Measurements from ENCODE around the gene TXK. TPM values are rescaled to one million over a fixed set of nuclear protein-coding genes. Genes with fewer than 3 reads are reported as not detected.
"Not testable (repeated sequence)": the region's sequence is repeated elsewhere in the genome, so short reads cannot be mapped to it uniquely, and the experiment has no call there.

Gene TXK
- total RNA-seq, 1 experiment from 2014 or later: not detected

DNA sequence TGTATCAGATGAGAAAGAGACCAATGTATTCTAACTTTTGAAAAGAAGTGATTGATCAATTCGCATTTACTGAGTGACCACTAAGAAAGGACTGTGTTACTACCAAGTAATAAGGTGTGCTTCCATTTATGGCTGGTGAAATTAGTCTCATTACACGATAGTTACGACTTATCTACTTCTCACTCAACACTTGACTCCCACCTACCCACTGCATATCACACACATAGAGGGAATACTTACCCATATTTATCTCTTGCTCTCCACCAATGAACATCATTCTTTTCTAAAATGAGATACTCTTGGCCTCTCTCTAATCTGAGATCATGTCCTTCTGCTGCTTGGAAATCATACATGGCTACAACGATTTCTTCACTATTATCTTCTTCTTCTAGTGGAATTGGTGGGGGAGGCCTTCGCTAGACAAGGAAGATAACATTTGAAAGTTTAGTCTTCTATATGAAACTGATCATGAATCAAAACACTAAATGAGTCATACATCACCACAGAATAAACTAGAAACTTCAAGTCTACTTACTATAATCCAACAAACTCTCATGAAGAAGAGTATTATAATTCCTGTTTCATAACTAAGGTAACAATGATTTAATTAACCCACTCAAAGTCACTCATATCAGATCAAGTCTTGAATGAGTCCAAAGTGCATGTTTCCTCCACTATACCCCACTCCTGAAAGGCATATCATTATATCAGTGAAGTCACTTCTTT lies 33.7 kb upstream of the TXK start:
- no peak overlapping the region for H3K4me3 ChIP-seq (ENCODE audit: low read length)
- H3K9me3 ChIP-seq (ENCODE audit: low read length): no peaks in the 10 kb centered on the region
- H3K27ac ChIP-seq (ENCODE audit: low read length): no peak overlapping the region
- no peaks in the 10 kb centered on the region for H3K36me3 ChIP-seq (ENCODE audit: insufficient read depth, low read length)
- no peak overlapping the region for H3K4me2 ChIP-seq (ENCODE audit: low read depth, low read length, poor library complexity, severe bottlenecking)
- no peaks in the 10 kb centered on the region for H3K4me1 ChIP-seq (ENCODE audit: low read length)
- H4K20me1 ChIP-seq (ENCODE audit: insufficient read depth, low read depth, low read length): no peaks in the 10 kb centered on the region
- no peak overlapping the region for H3K9ac ChIP-seq (ENCODE audit: low read length)
- H3K9me2 ChIP-seq (replicated peaks; ENCODE audit: insufficient read depth, low read length): no peaks in the 10 kb centered on the region
- DNase-seq: no peak
- H3K27me3 ChIP-seq (ENCODE audit: low read length): no peaks in the 10 kb centered on the region
- no peak overlapping the region for H2AFZ ChIP-seq (ENCODE audit: low read length)
- no peaks in the 10 kb centered on the region for H3K79me2 ChIP-seq (ENCODE audit: low read length)

DNA sequence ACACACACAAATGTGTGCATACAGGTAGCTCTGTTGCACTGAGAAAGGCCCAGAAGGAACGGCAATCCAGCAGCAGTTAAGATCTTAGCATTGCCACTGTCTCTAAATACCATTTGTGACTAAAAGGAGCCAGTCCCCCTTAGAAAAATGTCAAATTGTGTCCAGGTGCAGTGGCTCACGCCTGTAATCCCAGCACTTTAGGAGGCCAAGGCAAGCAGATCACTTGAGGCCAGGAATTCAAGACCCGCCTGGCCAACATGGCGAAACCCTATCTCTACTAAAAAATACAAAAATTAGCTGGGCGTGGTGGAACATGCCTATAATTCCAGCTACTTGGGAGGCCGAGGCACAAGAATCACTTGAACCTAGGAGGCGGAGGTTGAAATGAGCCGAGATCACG lies 30.5 kb upstream of the TXK start:
- not testable (repeated sequence) for H3K36me3 ChIP-seq (ENCODE audit: insufficient read depth, low read length); H3K79me2 ChIP-seq (ENCODE audit: low read length); H4K20me1 ChIP-seq (ENCODE audit: insufficient read depth, low read depth, low read length); H3K4me1 ChIP-seq (ENCODE audit: low read length); DNase-seq; H3K27me3 ChIP-seq (ENCODE audit: low read length); H3K9ac ChIP-seq (ENCODE audit: low read length); H3K4me2 ChIP-seq (ENCODE audit: low read depth, low read length, poor library complexity, severe bottlenecking); H3K4me3 ChIP-seq (ENCODE audit: low read length); H2AFZ ChIP-seq (ENCODE audit: low read length); H3K9me3 ChIP-seq (ENCODE audit: low read length); H3K9me2 ChIP-seq (replicated peaks; ENCODE audit: insufficient read depth, low read length); H3K27ac ChIP-seq (ENCODE audit: low read length)

DNA sequence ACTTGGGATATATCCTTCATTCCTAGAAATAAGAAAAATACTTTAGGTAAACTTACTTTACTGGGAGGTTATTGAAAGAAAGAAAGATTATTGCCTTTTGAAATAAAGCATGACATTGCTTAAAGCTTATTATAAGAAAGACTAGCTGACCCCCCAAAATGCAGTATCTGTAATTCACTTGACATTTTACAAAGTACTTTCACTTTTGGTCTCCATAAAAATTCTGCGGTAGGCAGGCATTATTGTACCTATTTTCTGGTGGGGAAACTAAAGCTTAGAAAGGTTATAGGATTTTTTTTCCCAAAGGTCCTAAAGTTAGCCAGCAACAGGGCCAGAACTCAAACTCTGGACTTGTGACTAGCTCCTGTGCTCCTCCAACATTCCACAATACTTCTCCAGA lies 29.7 kb upstream of the TXK start:
- H3K4me2 ChIP-seq (ENCODE audit: low read depth, low read length, poor library complexity, severe bottlenecking): no peak overlapping the region
- H3K79me2 ChIP-seq (ENCODE audit: low read length): no peaks in the 10 kb centered on the region
- no peak overlapping the region for H2AFZ ChIP-seq (ENCODE audit: low read length)
- no peak overlapping the region for H3K9ac ChIP-seq (ENCODE audit: low read length)
- H3K27ac ChIP-seq (ENCODE audit: low read length): no peak overlapping the region
- H3K9me3 ChIP-seq (ENCODE audit: low read length): no peaks in the 10 kb centered on the region
- no peaks in the 10 kb centered on the region for H3K4me1 ChIP-seq (ENCODE audit: low read length)
- H4K20me1 ChIP-seq (ENCODE audit: insufficient read depth, low read depth, low read length): no peaks in the 10 kb centered on the region
- H3K4me3 ChIP-seq (ENCODE audit: low read length): no peak overlapping the region
- no peaks in the 10 kb centered on the region for H3K9me2 ChIP-seq (replicated peaks; ENCODE audit: insufficient read depth, low read length)
- DNase-seq: no peak
- no peaks in the 10 kb centered on the region for H3K36me3 ChIP-seq (ENCODE audit: insufficient read depth, low read length)
- H3K27me3 ChIP-seq (ENCODE audit: low read length): no peaks in the 10 kb centered on the region

DNA sequence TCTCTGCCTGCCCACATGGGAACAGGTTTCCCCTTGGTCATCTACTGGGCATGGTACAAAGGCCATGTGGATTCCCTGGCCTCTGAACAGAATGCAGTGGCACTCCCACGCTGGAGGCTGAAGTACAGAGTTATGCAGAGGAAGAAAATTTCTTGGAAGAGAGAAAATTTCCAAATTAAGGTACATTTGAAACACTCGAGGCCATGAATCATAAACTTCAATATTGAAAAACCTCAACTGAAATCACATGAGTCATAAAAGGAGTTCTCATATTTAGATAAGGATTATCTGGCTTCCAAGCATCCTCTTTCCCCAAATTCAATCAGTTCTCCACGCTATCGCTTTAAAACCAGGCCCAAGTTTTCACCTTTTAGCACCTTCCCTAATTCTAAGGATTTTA lies 28.1 kb upstream of the TXK start:
- Histone ChIP-seq H3K9ac (ENCODE audit: low read length) (no peak overlapping the region), H3K4me1 (ENCODE audit: low read length) (no peaks in the 10 kb centered on the region), H2AFZ (ENCODE audit: low read length) (no peak overlapping the region), H4K20me1 (ENCODE audit: insufficient read depth, low read depth, low read length) (no peaks in the 10 kb centered on the region), H3K9me2 (replicated peaks; ENCODE audit: insufficient read depth, low read length) (no peaks in the 10 kb centered on the region), H3K79me2 (ENCODE audit: low read length) (no peaks in the 10 kb centered on the region), H3K27ac (ENCODE audit: low read length) (no peak overlapping the region), H3K36me3 (ENCODE audit: insufficient read depth, low read length) (no peaks in the 10 kb centered on the region), H3K4me2 (ENCODE audit: low read depth, low read length, poor library complexity, severe bottlenecking) (no peak overlapping the region), H3K4me3 (ENCODE audit: low read length) (no peak overlapping the region), H3K9me3 (ENCODE audit: low read length) (no peaks in the 10 kb centered on the region), H3K27me3 (ENCODE audit: low read length) (no peaks in the 10 kb centered on the region)
- no peak for DNase-seq

DNA sequence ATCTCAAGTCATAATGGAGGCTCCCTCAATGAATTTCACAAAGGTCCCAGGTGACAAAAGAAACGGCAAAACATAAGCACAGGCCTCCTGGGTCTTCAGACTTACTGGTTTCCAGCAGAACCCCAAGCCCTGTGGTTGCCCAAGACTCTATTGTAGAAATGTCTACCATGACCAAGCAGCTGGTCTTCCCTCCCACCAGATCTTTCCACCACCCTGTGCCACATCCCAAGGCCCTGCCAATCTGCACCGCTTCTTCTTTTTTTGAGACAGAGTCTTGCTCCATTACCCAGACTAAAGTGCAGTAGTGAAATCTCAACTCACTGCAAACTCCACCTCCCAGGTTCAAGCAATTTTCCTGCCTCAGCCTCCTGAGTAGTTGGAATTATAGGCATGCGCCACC lies 23.2 kb upstream of the TXK start:
- H3K4me1 ChIP-seq (ENCODE audit: low read length): peaks cover 7% of the 10 kb centered on the region
- H3K9ac ChIP-seq (ENCODE audit: low read length): no peak overlapping the region
- no peak overlapping the region for H2AFZ ChIP-seq (ENCODE audit: low read length)
- H3K27me3 ChIP-seq (ENCODE audit: low read length): no peaks in the 10 kb centered on the region
- no peaks in the 10 kb centered on the region for H3K36me3 ChIP-seq (ENCODE audit: insufficient read depth, low read length)
- no peaks in the 10 kb centered on the region for H3K79me2 ChIP-seq (ENCODE audit: low read length)
- DNase-seq: no peak
- no peak overlapping the region for H3K4me3 ChIP-seq (ENCODE audit: low read length)
- H3K4me2 ChIP-seq (ENCODE audit: low read depth, low read length, poor library complexity, severe bottlenecking): no peak overlapping the region
- no peak overlapping the region for H3K27ac ChIP-seq (ENCODE audit: low read length)
- peaks cover 6% of the 10 kb centered on the region; the same call in 1 of the 2 replicates for H3K9me3 ChIP-seq (ENCODE audit: low read length)
- no peaks in the 10 kb centered on the region for H3K9me2 ChIP-seq (replicated peaks; ENCODE audit: insufficient read depth, low read length)
- H4K20me1 ChIP-seq (ENCODE audit: insufficient read depth, low read depth, low read length): no peaks in the 10 kb centered on the region

GRCh38 chr4:48156423-48156822 lies 22.4 kb upstream of the TXK start:
- Histone ChIP-seq H3K36me3 (ENCODE audit: insufficient read depth, low read length) (no peaks in the 10 kb centered on the region), H3K9me3 (ENCODE audit: low read length) (peaks cover 6% of the 10 kb centered on the region; the same call in 1 of the 2 replicates), H3K79me2 (ENCODE audit: low read length) (no peaks in the 10 kb centered on the region), H3K9me2 (replicated peaks; ENCODE audit: insufficient read depth, low read length) (no peaks in the 10 kb centered on the region), H3K4me3 (ENCODE audit: low read length) (no peak overlapping the region), H3K9ac (ENCODE audit: low read length) (no peak overlapping the region), H4K20me1 (ENCODE audit: insufficient read depth, low read depth, low read length) (no peaks in the 10 kb centered on the region), H3K27me3 (ENCODE audit: low read length) (no peaks in the 10 kb centered on the region), H3K4me2 (ENCODE audit: low read depth, low read length, poor library complexity, severe bottlenecking) (no peak overlapping the region), H3K4me1 (ENCODE audit: low read length) (peaks cover 7% of the 10 kb centered on the region), H3K27ac (ENCODE audit: low read length) (no peak overlapping the region), H2AFZ (ENCODE audit: low read length) (no peak overlapping the region)
- peak; percentile 50 for DNase-seq

GRCh38 chr4:48153791-48154550 lies 19.9 kb upstream of the TXK start:
- no peak overlapping the region for H3K4me3 ChIP-seq (ENCODE audit: low read length)
- no peaks in the 10 kb centered on the region for H4K20me1 ChIP-seq (ENCODE audit: insufficient read depth, low read depth, low read length)
- no peak for DNase-seq
- H2AFZ ChIP-seq (ENCODE audit: low read length): no peak overlapping the region
- H3K36me3 ChIP-seq (ENCODE audit: insufficient read depth, low read length): no peaks in the 10 kb centered on the region
- H3K9ac ChIP-seq (ENCODE audit: low read length): no peak overlapping the region
- H3K27ac ChIP-seq (ENCODE audit: low read length): no peak overlapping the region
- H3K4me1 ChIP-seq (ENCODE audit: low read length): peaks cover 7% of the 10 kb centered on the region
- H3K27me3 ChIP-seq (ENCODE audit: low read length): no peaks in the 10 kb centered on the region
- no peak overlapping the region for H3K4me2 ChIP-seq (ENCODE audit: low read depth, low read length, poor library complexity, severe bottlenecking)
- H3K9me3 ChIP-seq (ENCODE audit: low read length): peaks cover 6% of the 10 kb centered on the region; the same call in 1 of the 2 replicates
- H3K79me2 ChIP-seq (ENCODE audit: low read length): no peaks in the 10 kb centered on the region
- no peaks in the 10 kb centered on the region for H3K9me2 ChIP-seq (replicated peaks; ENCODE audit: insufficient read depth, low read length)

DNA sequence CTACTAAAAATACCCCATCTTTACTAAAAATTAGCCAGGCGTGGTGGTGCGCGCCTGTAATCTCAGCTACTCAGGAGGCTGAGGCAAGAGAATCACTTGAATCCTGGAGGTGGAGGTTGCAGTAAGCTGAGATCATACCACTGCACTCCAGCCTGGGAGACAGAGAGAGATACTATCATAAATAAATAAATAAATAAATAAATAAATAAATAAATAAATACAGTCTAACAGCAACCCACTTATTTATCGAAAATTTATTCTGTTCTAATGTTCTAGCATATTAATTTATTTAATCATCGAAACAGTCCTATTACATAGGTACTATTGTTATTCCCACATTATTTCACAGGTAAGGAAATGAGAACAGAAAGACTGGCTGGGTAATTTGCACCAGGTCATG lies 18.2 kb upstream of the TXK start:
- H3K4me2 ChIP-seq (ENCODE audit: low read depth, low read length, poor library complexity, severe bottlenecking): no peak overlapping the region
- H3K9ac ChIP-seq (ENCODE audit: low read length): no peak overlapping the region
- H3K27ac ChIP-seq (ENCODE audit: low read length): no peak overlapping the region
- H3K36me3 ChIP-seq (ENCODE audit: insufficient read depth, low read length): no peaks in the 10 kb centered on the region
- no peaks in the 10 kb centered on the region for H3K79me2 ChIP-seq (ENCODE audit: low read length)
- no peaks in the 10 kb centered on the region for H4K20me1 ChIP-seq (ENCODE audit: insufficient read depth, low read depth, low read length)
- H3K9me3 ChIP-seq (ENCODE audit: low read length): peaks cover 6% of the 10 kb centered on the region; the same call in 1 of the 2 replicates
- H3K4me3 ChIP-seq (ENCODE audit: low read length): no peak overlapping the region
- H3K27me3 ChIP-seq (ENCODE audit: low read length): no peaks in the 10 kb centered on the region
- H3K4me1 ChIP-seq (ENCODE audit: low read length): peaks cover 7% of the 10 kb centered on the region
- no peak overlapping the region for H2AFZ ChIP-seq (ENCODE audit: low read length)
- H3K9me2 ChIP-seq (replicated peaks; ENCODE audit: insufficient read depth, low read length): no peaks in the 10 kb centered on the region
- DNase-seq: no peak
